Psoas muscle (tissue), 8 donors: ENCODE data around the gene PCGF6. TPM values are rescaled to one million over a fixed set of nuclear protein-coding genes. Genes with fewer than 3 reads are reported as not detected.
"Not testable (repeated sequence)": the region's sequence is repeated elsewhere in the genome, so short reads cannot be mapped to it uniquely, and the experiment has no call there.

Source experiments
- ATAC-seq, 4 donors: fragments of 200-7000 bp; cut with Tn5 transposase; one replicate each; pipeline ENCODE4 v1.9.1; 2020; ENCODE audit warnings: moderate library complexity in 3 of 4, mild to moderate bottlenecking in 2 of 4
- DNase-seq, 2 donors: peaks; one replicate each; pipeline ENCODE4 v3.0.0-alpha.2; 2020
- H3K27ac ChIP-seq: fragments of 200-600 bp; one replicate; pipeline ENCODE4 v1.8.0; 2022
- H3K27me3 ChIP-seq, 3 donors: fragments of 200-600 bp in 1 of 3; one replicate each; pipeline versions ENCODE4 v1.6.1 to v1.8.0; 2013 to 2022; ENCODE audit warnings: low read length in 2 of 3, mild to moderate bottlenecking in 2 of 3, moderate library complexity in 1 of 3; ENCODE audit not compliant: insufficient read depth in 3 of 3
- H3K36me3 ChIP-seq, 2 donors: fragments of 200-600 bp in 1 of 2; one replicate each; pipeline versions ENCODE4 v1.6.1 to v1.8.0; 2013 to 2022; ENCODE audit warnings: low read depth in 1 of 2, mild to moderate bottlenecking in 1 of 2, moderate library complexity in 1 of 2; ENCODE audit not compliant: insufficient read depth in 1 of 2
- H3K4me1 ChIP-seq: fragments of 200-600 bp; one replicate; pipeline ENCODE4 v1.8.0; 2022
- H3K4me3 ChIP-seq: fragments of 200-600 bp; one replicate; pipeline ENCODE4 v1.8.0; 2022; ENCODE audit warnings: mild to moderate bottlenecking
- H3K9me3 ChIP-seq: fragments of 200-600 bp; one replicate; pipeline ENCODE4 v1.8.0; 2022
- WGBS, 3 donors: extraction: QIAGEN DNeasy Blood & Tissue Kit; methylation state at CpG; one replicate each; pipeline versions ENCODE4 v1.1.6 to v1.1.7; 2013; 5-methylcytosine and 5-hydroxymethylcytosine counted together
- intact Hi-C, 2 donors: fragments of 100-400 bp; cut with DNase I; formaldehyde crosslinking; loops; one replicate each; pipeline versions ENCODE4 v1.11.0 to v1.14.2; 2022
- polyA plus RNA-seq, 3 donors: library from polyadenylated mRNA; stranded (reverse); fragments of 200-250 nt; gene quantifications; one replicate each; pipeline ENCODE4 v1.2.3, GENCODE V29; 2013
- total RNA-seq, 4 donors: library from RNA; stranded (reverse); fragmentation: NEBNext Ultra II Directional in 2 of 4; extraction: Animal tissue kit (Norgen Biotek cat#: 25700) in 2 of 4; gene quantifications; one replicate each; pipeline versions ENCODE4 v1.2.1 to v1.2.4, GENCODE V29; 2021 to 2023
- TF ChIP-seq, protein P1 (sequence below): fragments of 200-600 bp; IDR thresholded peaks from one replicate; pipeline ENCODE4 v1.8.0; 2022; ENCODE audit warnings: antibody characterized with exemption
- donor health status: healthy with polysubstance abuse.
- donor health status: DM: no; HTN: no; CAD: no; lungs with moderate emphysema.
- donor health status: Bipolar disorder and iron deficiency.
- donor health status: healthy.
- donor health status: DM: yes; HTN: yes; CAD: no.
- donor health status: DM: no; HTN: no; CAD: no.
- donor health status: DM: no; HTN: no; CAD: no.
- donor health status: DM: yes; HTN: yes; CAD: no.

PCGF6 gene
- total and polyA plus RNA-seq, 7 donors: 4.2 to 21.2 (median 8.9) TPM

DNA sequence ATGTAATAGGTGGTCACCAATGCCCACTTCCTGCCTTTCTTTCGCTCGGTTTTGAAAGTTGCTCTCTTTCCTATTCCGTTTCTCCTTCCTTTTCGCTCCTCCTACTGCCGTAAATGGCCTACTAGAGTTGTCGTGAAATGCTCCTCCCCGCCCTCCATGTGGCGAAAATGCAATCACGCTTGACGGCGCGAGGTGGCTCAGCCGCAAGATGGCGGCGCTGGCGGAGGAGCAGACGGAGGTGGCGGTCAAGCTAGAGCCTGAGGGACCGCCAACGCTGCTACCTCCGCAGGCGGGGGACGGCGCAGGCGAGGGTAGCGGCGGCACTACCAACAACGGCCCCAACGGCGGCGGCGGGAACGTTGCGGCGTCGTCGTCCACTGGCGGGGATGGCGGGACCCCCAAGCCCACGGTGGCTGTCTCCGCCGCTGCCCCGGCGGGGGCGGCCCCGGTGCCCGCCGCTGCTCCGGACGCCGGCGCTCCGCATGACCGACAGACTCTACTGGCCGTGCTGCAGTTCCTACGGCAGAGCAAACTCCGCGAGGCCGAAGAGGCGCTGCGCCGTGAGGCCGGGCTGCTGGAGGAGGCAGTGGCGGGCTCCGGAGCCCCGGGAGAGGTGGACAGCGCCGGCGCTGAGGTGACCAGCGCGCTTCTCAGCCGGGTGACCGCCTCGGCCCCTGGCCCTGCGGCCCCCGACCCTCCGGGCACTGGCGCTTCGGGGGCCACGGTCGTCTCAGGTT lies 17.0 kb upstream of the PCGF6 start, which contains the start of gene TAF5:
Gene TAF5 (plus strand): TSS at position 195 of the 737 bp plus-strand sequence. CDS start 14 bp downstream, at position 209.
- Histone ChIP-seq H3K27ac (peak within 1 kb of the TSS; percentile 88), H3K4me3 (peak within 1 kb of the TSS; percentile 95), H3K4me1 (peaks cover 8% of the 10 kb centered on the region), H3K36me3 (no peaks in the 10 kb centered on the region), H3K9me3 (no peaks in the 10 kb centered on the region), H3K27me3 (no peaks in the 10 kb centered on the region)
- ATAC-seq: peak; percentile 88 to 93 (median 90)
- TF ChIP-seq, protein P1, sequence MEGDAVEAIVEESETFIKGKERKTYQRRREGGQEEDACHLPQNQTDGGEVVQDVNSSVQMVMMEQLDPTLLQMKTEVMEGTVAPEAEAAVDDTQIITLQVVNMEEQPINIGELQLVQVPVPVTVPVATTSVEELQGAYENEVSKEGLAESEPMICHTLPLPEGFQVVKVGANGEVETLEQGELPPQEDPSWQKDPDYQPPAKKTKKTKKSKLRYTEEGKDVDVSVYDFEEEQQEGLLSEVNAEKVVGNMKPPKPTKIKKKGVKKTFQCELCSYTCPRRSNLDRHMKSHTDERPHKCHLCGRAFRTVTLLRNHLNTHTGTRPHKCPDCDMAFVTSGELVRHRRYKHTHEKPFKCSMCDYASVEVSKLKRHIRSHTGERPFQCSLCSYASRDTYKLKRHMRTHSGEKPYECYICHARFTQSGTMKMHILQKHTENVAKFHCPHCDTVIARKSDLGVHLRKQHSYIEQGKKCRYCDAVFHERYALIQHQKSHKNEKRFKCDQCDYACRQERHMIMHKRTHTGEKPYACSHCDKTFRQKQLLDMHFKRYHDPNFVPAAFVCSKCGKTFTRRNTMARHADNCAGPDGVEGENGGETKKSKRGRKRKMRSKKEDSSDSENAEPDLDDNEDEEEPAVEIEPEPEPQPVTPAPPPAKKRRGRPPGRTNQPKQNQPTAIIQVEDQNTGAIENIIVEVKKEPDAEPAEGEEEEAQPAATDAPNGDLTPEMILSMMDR: no peak
- intact Hi-C loops: no loop called here
- peak; percentile 88 to 94 for DNase-seq
- 0 to 1% (median 0%) methylated on average over 34 to 81 of the region's 81 CpGs for WGBS, 3 donors

DNA sequence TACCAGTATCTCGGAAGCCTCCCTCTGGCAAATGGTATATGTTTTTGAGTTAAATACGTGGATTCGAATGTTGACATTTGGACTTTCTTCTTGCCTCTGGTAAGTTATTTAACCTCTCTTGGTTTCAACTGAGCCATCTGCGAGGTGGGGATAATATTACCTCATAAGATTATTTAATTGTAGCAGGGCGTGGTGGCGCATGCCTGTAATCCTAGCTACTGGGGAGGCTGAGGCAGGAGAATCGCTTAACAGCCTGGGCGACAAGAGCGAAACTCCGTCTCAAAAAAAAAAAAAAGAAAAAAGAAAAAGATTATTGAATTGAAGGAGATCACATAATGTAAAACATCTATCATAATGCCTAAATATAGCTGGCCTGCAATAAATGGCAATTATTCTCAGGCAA lies 16.4 kb upstream of the PCGF6 start:
- H3K27ac ChIP-seq: peak overlapping the region; percentile 88
- H3K9me3 ChIP-seq: no peaks in the 10 kb centered on the region
- no peaks in the 10 kb centered on the region for H3K27me3 ChIP-seq
- peak in 3 of 4 donors; percentile 11 to 14 (median 11) for ATAC-seq
- 45 to 54% (median 52%) methylated on average over 10 of the region's 10 CpGs for WGBS, 3 donors
- peaks cover 8% of the 10 kb centered on the region for H3K4me1 ChIP-seq
- no peaks in the 10 kb centered on the region for H3K36me3 ChIP-seq
- DNase-seq: no peak
- TF ChIP-seq, protein P1: no peak
- intact Hi-C loops: no loop called here
- H3K4me3 ChIP-seq: peak overlapping the region; percentile 95

DNA sequence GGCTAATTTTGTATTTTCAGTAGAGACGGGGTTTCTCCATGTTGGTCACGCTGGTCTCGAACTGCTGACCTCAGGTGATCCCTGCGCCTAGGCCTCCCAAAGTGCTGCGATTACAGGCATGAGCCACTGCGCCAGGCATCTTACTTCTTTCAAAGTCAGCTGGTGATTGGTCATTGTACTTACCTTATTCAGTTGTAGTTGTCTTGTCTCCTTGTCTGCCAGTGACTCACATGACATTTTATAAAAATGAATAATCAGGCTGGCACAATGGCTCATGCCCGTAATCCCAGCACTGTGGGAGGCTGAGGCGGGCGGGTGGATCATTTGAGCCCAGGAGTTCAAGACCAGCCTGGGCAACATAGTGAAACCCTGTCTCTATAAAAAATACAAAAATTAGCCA lies 9.9 kb upstream of the PCGF6 start:
- DNase-seq, H3K36me3 ChIP-seq, H3K27me3 ChIP-seq, H3K9me3 ChIP-seq, H3K4me1 ChIP-seq, H3K4me3 ChIP-seq, H3K27ac ChIP-seq, intact Hi-C loops, ATAC-seq: not testable (repeated sequence)
- 78 to 89% (median 79%) methylated on average over 9 of the region's 9 CpGs for WGBS, 3 donors

DNA sequence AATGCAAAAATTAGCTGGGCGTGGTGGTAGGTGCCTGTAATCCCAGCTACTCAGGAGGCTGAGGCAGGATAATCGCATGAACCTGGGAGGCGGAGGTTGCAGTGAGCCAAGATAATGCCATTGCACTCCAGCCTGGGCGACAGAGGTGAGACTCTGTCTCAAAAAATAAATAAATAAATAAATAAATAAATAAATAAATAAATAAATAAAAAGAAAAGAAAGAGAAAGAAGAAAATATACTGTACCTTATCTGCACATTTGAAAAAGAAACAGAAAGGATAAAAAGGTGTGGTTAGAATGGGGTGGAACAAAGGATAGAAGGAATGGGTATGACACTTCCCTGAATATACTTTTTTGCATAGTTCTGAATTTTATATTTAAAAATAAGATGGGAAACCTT lies 8.6 kb upstream of the PCGF6 start:
- H3K4me3 ChIP-seq, H3K27ac ChIP-seq, H3K27me3 ChIP-seq, ATAC-seq, intact Hi-C loops, DNase-seq, H3K4me1 ChIP-seq, H3K9me3 ChIP-seq, H3K36me3 ChIP-seq: not testable (repeated sequence)
- 92 to 97% (median 93%) methylated on average over 4 of the region's 4 CpGs for whole genome bisulfite sequencing, 3 donors

DNA sequence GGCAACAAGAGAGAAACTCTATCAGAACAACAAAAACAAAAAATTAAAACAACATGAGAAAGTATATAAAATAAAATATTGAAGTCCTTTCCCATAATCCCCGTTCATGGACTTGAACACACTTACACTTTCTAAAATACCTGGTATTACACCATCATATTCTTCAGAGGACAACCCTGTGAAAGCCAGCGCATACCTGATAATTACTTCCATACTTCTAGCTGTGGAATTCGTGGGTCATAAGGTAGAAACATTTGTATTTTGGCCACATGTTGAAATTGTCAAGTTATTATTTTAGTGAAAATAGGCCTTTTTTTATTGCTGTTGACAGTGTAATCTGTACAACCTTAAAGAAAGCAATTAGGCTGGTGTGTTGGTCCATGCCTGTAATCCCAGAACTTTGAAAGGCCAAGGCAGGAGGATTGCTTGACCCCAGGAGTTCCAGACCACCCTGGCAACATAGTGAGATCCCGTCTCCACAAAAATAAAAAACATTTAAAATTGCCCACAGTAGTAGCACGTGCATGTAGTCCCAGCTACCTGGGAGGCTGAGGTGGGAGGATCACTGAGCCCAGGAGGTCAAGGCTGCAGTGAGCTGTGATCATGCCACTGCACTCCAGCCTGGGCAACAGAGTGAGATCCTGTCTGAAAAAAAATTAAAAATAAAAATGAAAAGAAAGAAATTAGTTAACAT lies 5.1 kb upstream of the PCGF6 start:
- no peak for DNase-seq
- intact Hi-C loops: no loop called here
- H3K36me3 ChIP-seq: no peaks in the 10 kb centered on the region
- no peak for ATAC-seq
- H3K27ac ChIP-seq: no peak overlapping the region
- WGBS, 3 donors: 67 to 71% (median 68%) methylated on average over 5 of the region's 5 CpGs
- no peak overlapping the region for H3K4me3 ChIP-seq
- H3K9me3 ChIP-seq: no peaks in the 10 kb centered on the region
- no peaks in the 10 kb centered on the region for H3K4me1 ChIP-seq
- TF ChIP-seq, protein P1: no peak
- H3K27me3 ChIP-seq: no peaks in the 10 kb centered on the region

DNA sequence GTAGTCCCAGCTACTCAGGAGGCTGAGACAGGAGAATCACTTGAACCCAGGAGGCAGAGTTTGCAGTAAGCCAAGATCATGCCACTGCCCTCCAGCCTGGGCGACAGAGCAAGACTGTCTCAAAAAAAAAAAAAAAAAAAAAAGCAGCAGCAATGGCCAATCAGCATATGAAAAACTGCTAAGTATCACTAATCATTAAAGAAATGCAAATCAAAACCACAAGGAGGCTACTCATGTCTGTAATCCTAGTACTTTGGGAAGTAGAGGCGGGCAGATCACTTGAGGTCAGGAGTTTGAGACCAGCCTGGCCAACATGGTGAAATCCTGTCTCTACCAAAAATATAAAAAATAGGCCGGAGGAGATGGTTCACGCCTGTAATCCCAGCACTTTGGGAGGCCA lies 3.6 kb upstream of the PCGF6 start:
- H3K9me3 ChIP-seq, intact Hi-C loops, H3K36me3 ChIP-seq, H3K27me3 ChIP-seq, ATAC-seq, H3K4me3 ChIP-seq, DNase-seq, H3K4me1 ChIP-seq, H3K27ac ChIP-seq: not testable (repeated sequence)
- 89 to 94% (median 91%) methylated on average over 4 of the region's 4 CpGs for WGBS, 3 donors
